GM12878 (cell line): Measurements from ENCODE around the gene ADCY9. TPM values are rescaled to one million over a fixed set of nuclear protein-coding genes. Genes with fewer than 3 reads are reported as not detected.

Source experiments
- ATAC-seq: fragments of 200-7000 bp; cut with Tn5 transposase; 3 replicates; pipeline ENCODE4 v1.9.1; 2020; ENCODE audit warnings: mild to moderate bottlenecking, moderate library complexity
- BruUV-seq: library from RNA; stranded (reverse); fragments of 400-500 nt; replicated peaks from 2 replicates; lab custom pipeline; 2021; lab: Mats Ljungman, UMichigan
- CTCF ChIA-PET: fragments of 300-600 bp; sonication (Branson Sonifier 250); formaldehyde crosslinking; extraction: SDS; loops from one replicate; lab custom pipeline; 2021; ENCODE audit warnings: inconsistent platforms; lab: Yijun Ruan, JAX
- POLR2A ChIA-PET: fragments of 350-600 bp; formaldehyde crosslinking; extraction: SDS; loops from one replicate; lab custom pipeline; 2021; ENCODE audit warnings: inconsistent platforms; lab: Charles Lee
- RAD21 ChIA-PET: fragments of 300-600 bp; sonication (Branson Sonifier 250); formaldehyde crosslinking; loops from one replicate; lab custom pipeline; 2023; ENCODE audit warnings: antibody characterized with exemption; ENCODE audit not compliant: unreplicated experiment; lab: Charles Lee
- SMC1A ChIA-PET: fragments of 300-600 bp; sonication (Branson Sonifier 250); formaldehyde crosslinking; loops from one replicate; lab custom pipeline; 2023; ENCODE audit not compliant: unreplicated experiment, uncharacterized antibody; lab: Charles Lee
- DNase-seq: peaks from one replicate; pipeline ENCODE4 v3.0.0-alpha.2; 2011; ENCODE audit warnings: low read depth, low spot score
- FAIRE-seq: peaks from 3 replicates; lab custom pipeline; 2011; peaks lifted over from hg19 to GRCh38; lab: Jason Lieb, UNC
- H2AFZ ChIP-seq: 2 replicates; pipeline ENCODE4 v1.6.0; 2011; ENCODE audit warnings: low read depth, low read length, control low read depth; ENCODE audit not compliant: control insufficient read depth
- H3K27ac ChIP-seq: 2 replicates; pipeline ENCODE4 v1.5.1; 2011; ENCODE audit warnings: control low read depth; ENCODE audit not compliant: control insufficient read depth, insufficient read depth
- H3K27me3 ChIP-seq, 2 experiments: replicated peaks in 1 of 2; 2 replicates each; pipeline versions ENCODE4 v1.6.0 to v1.6.1; 2011; ENCODE audit warnings: low read length in 1 of 2; ENCODE audit not compliant: control insufficient read depth in 2 of 2, insufficient read depth in 2 of 2
- H3K36me3 ChIP-seq, 2 experiments: 2 replicates each; pipeline ENCODE4 v1.5.1; 2011; ENCODE audit warnings: low read length in 1 of 2; ENCODE audit not compliant: control insufficient read depth in 2 of 2, insufficient read depth in 2 of 2
- H3K4me1 ChIP-seq: 2 replicates; pipeline ENCODE4 v1.6.1; 2011; ENCODE audit warnings: mild to moderate bottlenecking, low read length, moderate library complexity, mixed read lengths; ENCODE audit not compliant: control insufficient read depth, insufficient read depth
- H3K4me2 ChIP-seq: 2 replicates; pipeline ENCODE4 v1.6.0; 2011; ENCODE audit warnings: control low read depth; ENCODE audit not compliant: control insufficient read depth, insufficient read depth
- H3K4me3 ChIP-seq: fragments of 200-600 bp; sonication (generic); 2 replicates; pipeline ENCODE4 v1.5.1; 2016
- H3K79me2 ChIP-seq: 2 replicates; pipeline ENCODE4 v1.6.0; 2011; ENCODE audit warnings: low read length; ENCODE audit not compliant: control insufficient read depth, insufficient read depth
- H3K9ac ChIP-seq: 2 replicates; pipeline ENCODE4 v1.8.0; 2011; ENCODE audit warnings: low read length, control low read depth, mixed read lengths; ENCODE audit not compliant: control insufficient read depth, insufficient read depth
- H3K9me3 ChIP-seq: replicated peaks from 3 replicates; pipeline ENCODE4 v1.5.1; 2011; ENCODE audit warnings: mild to moderate bottlenecking, low read length; ENCODE audit not compliant: control insufficient read depth, insufficient read depth
- H4K20me1 ChIP-seq: 2 replicates; pipeline ENCODE4 v1.6.0; 2011; ENCODE audit not compliant: control insufficient read depth, insufficient read depth
- ATF2 ChIP-seq: IDR thresholded peaks from 2 replicates; pipeline ENCODE4 v1.6.1; 2012; ENCODE audit warnings: low read length, inconsistent platforms
- EP300 ChIP-seq, 2 experiments: fragments of 150-350 bp in 1 of 2; IDR thresholded peaks; 2 replicates each; pipeline ENCODE4 v1.6.1; 2011 to 2012; ENCODE audit warnings: low read depth in 2 of 2, low read length in 2 of 2, borderline replicate concordance in 1 of 2, improper control_type of control experiment in 1 of 2, inconsistent platforms in 1 of 2; ENCODE audit not compliant: control insufficient read depth in 1 of 2
- NR2C2 ChIP-seq: IDR thresholded peaks from 2 replicates; pipeline ENCODE4 v1.6.1; 2011; ENCODE audit warnings: borderline replicate concordance, low read depth; ENCODE audit not compliant: control insufficient read depth, insufficient read length
- SMARCA5 ChIP-seq: fragments of 450-650 bp; IDR thresholded peaks from 2 replicates; pipeline ENCODE4 v1.6.1; 2017; ENCODE audit warnings: mild to moderate bottlenecking
- WRNIP1 ChIP-seq: IDR thresholded peaks from 2 replicates; pipeline ENCODE4 v1.6.1; 2011; ENCODE audit warnings: low read depth, low read length, improper control_type of control experiment, borderline replicate concordance
- WGBS: methylation state at CpG from one replicate; pipeline ENCODE4 v1.1.6; 2016; ENCODE audit warnings: low lambda C conversion rate; ENCODE audit not compliant: insufficient replicate concordance, insufficient coverage; ENCODE audit errors: missing lambda C conversion rate; 5-methylcytosine and 5-hydroxymethylcytosine counted together
- in situ Hi-C: fragments of 300-500 bp; cut with MboI; formaldehyde crosslinking; loops from 9 replicates; pipeline ENCODE4 v1.14.3; 2018; ENCODE audit warnings: mixed read lengths
- intact Hi-C: fragments of 100-400 bp; cut with micrococcal nuclease; formaldehyde crosslinking; loops from one replicate; pipeline ENCODE4 v1.14.2; 2022; ENCODE audit not compliant: unreplicated experiment
- polyA plus RNA-seq, 11 experiments: library from polyadenylated mRNA; depleted of rRNA in 4 of 11; unstranded in 6 of 11; stranded (reverse) in 5 of 11; fragments of >200 nt; fragmentation: Nextera tagmentation in 4 of 11; fragmentation: Illumina TruSeq in 1 of 11; extraction: Ambion mirVana in 4 of 11; extraction: Trizol in 1 of 11; gene quantifications; 1 replicate in 1 of 11; 2 replicates in 10 of 11; pipeline versions ENCODE4 v1.2.1 to v1.2.3, GENCODE V29; 2011 to 2016; ENCODE audit warnings: inconsistent platforms in 2 of 11, missing spikeins in 2 of 11, low read depth in 1 of 11
- total RNA-seq, 4 experiments: library from RNA; depleted of rRNA in 3 of 4; stranded (reverse); fragments of >200 nt in 3 of 4; fragmentation: Illumina TruSeq in 1 of 4; extraction: Trizol in 1 of 4; gene quantifications; 2 replicates each; pipeline versions ENCODE4 v1.2.1 to v1.2.3, GENCODE V29; 2013 to 2021

The ADCY9 gene
- total and polyA plus RNA-seq, 10 of the 15 experiments (the other 5 are each of a cell fraction or from before 2014, with no cell fraction given) = 0.09 to 0.41 (median 0.15) TPM; not detected in 3

- ChIA-PET RAD21 (no interaction called here), CTCF (no interaction called here), SMC1A (interaction anchor here (0.6 to 1.6 kb wide), 2 partner anchors 84 to 126 kb away, joined by 3 to 5 read pairs; no protein-coding TSS in a partner anchor), POLR2A (no interaction called here)
- intact Hi-C loops = no loop called here
- Histone ChIP-seq H4K20me1 (no peaks in the 10 kb centered on the region), H3K9me3 (no peaks in the 10 kb centered on the region), H3K27ac (no peak overlapping the region), H3K4me1 (no peaks in the 10 kb centered on the region), H3K9ac (no peak overlapping the region), H3K4me2 (no peak overlapping the region), H3K79me2 (no peaks in the 10 kb centered on the region), H2AFZ (no peak overlapping the region), H3K4me3 (no peak overlapping the region), H3K36me3 (no peaks in the 10 kb centered on the region), H3K27me3 (no peaks in the 10 kb centered on the region; a peak in 2 of 4 replicates)
- no TSS peak for BruUV-seq
- TF ChIP-seq ATF2 (no peak), SMARCA5 (no peak), EP300 (IDR thresholded peaks at IDR 0.05; ENCODE audit: borderline replicate concordance in 1 of 2, control insufficient read depth in 1 of 2, low read depth in 2 of 2, low read length in 2 of 2) (no peak)
- WGBS = 85% methylated on average over 24 of the region's 24 CpGs
- in situ Hi-C loops = no loop called here
- ATAC-seq = no peak
- FAIRE-seq = no peak
- no peak for DNase-seq
Observed at GRCh38 chr16:3966681-3967080, 149.6 kb downstream of the ADCY9 start.

GRCh38 chr16:3965781-3966582 lies 150.3 kb downstream of the ADCY9 start:
- H3K9me3 ChIP-seq = no peaks in the 10 kb centered on the region
- no peaks in the 10 kb centered on the region for H4K20me1 ChIP-seq
- FAIRE-seq (no peak), DNase-seq (no peak), ATAC-seq (no peak)
- no peaks in the 10 kb centered on the region; a peak in 2 of 4 replicates for H3K27me3 ChIP-seq
- H3K4me1 ChIP-seq = no peaks in the 10 kb centered on the region
- in situ Hi-C loops (no loop called here), intact Hi-C loops (no loop called here)
- ChIA-PET POLR2A (no interaction called here), SMC1A (no interaction called here), CTCF (no interaction called here), RAD21 (no interaction called here)
- no peaks in the 10 kb centered on the region for H3K36me3 ChIP-seq
- TF ChIP-seq NR2C2 = no peak
- no peak for TF ChIP-seq WRNIP1
- H2AFZ ChIP-seq = no peak overlapping the region
- BruUV-seq = no TSS peak
- no peak overlapping the region for H3K4me2 ChIP-seq
- H3K79me2 ChIP-seq = no peaks in the 10 kb centered on the region
- no peak overlapping the region for H3K4me3 ChIP-seq
- no peak overlapping the region for H3K9ac ChIP-seq
- H3K27ac ChIP-seq = no peak overlapping the region
- 81% methylated on average over 46 of the region's 50 CpGs for WGBS
